GM12872 (cell line): Measurements from ENCODE around the gene ENTREP1.

Experiments
- CTCF ChIP-seq: IDR thresholded peaks from 3 replicates; pipeline ENCODE4 v1.5.1; 2011; ENCODE audit warnings: low read depth, mild to moderate bottlenecking, low read length, moderate library complexity; ENCODE audit not compliant: insufficient read depth

Gene ENTREP1

GRCh38 chr9:69393425-69393824 is 68.4 kb downstream of the ENTREP1 start:
- TF ChIP-seq CTCF = no peak

- TF ChIP-seq CTCF = no peak
Measured at GRCh38 chr9:69395718-69396117, 70.7 kb downstream of the ENTREP1 start.

- no peak for TF ChIP-seq CTCF
Measured at GRCh38 chr9:69396759-69397158, 71.7 kb downstream of the ENTREP1 start.

GRCh38 chr9:69397384-69398214 is 72.6 kb downstream of the ENTREP1 start:
- no peak for TF ChIP-seq CTCF

- no peak for TF ChIP-seq CTCF
Measured at GRCh38 chr9:69400470-69400869, 75.5 kb downstream of the ENTREP1 start.

- no peak for TF ChIP-seq CTCF
Measured at GRCh38 chr9:69411246-69411645, 86.2 kb downstream of the ENTREP1 start.

GRCh38 chr9:69411931-69412740 is 87.1 kb downstream of the ENTREP1 start:
- TF ChIP-seq CTCF = no peak
